ENCODE data around the gene UTY.

UTY gene

DNA sequence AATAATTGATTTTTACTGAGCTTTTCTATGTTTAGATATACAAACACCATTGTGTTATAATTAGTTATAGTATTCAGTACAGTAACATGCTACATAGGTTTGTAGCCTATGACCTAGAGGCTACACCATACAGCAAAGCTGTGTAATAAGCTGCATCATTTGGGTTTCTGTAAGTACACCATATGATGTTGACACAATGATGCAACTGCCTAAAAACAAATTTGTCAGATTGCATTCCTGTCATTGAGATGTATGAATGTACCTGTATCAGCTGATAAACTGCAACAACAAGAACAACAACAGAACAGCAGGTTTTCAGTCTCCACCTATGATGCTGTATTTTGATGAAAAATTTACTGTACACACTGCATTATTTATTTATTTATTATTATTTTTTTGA, 64.3 kb downstream of the UTY start:
- no peak for DNase-seq (ENCODE audit: low read depth)

GRCh38 chrY:13398876-13399275, 81.0 kb downstream of the UTY start:
- no peak for DNase-seq (ENCODE audit: low read depth)

- DNase-seq (ENCODE audit: low read depth) = no peak
These were observed 98.6 kb downstream of the UTY start for GRCh38 chrY:13381110-13381683.

- no peak for DNase-seq (ENCODE audit: low read depth)
These were observed 108.7 kb downstream of the UTY start for GRCh38 chrY:13370868-13371800.

GRCh38 chrY:13370245-13370644, 109.6 kb downstream of the UTY start:
- no peak for DNase-seq (ENCODE audit: low read depth)

- DNase-seq (ENCODE audit: low read depth) = no peak
These were observed 111.4 kb downstream of the UTY start for GRCh38 chrY:13368513-13368845.

- no peak for DNase-seq (ENCODE audit: low read depth)
These were observed 116.2 kb downstream of the UTY start for GRCh38 chrY:13363641-13364040.

- no peak for DNase-seq (ENCODE audit: low read depth)
These were observed 117.2 kb downstream of the UTY start for GRCh38 chrY:13362662-13363061.

GRCh38 chrY:13361656-13362636, 117.9 kb downstream of the UTY start:
- DNase-seq (ENCODE audit: low read depth) = no peak

DNA sequence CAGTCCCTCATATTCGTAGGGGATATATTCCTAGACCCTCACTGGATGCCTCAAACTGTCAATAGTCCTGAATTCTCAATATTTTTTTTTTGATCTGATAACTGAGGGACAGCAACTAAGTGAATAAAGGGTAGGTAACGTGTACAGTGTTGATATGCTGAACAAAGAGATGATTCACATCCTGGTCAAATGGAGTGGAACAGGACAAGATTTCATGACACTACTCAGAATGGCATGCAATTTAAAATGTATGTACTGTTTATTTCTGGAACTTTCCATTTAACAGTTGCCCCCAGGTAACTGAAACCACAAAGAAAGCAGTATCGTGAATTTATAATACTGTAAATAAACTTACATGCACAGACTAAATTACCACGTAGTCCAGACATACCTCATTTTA, 128.4 kb downstream of the UTY start:
- no peak for DNase-seq (ENCODE audit: low read depth)

- no peak for DNase-seq (ENCODE audit: low read depth)
These were observed 132.7 kb downstream of the UTY start for GRCh38 chrY:13347106-13347505.

- no peak for DNase-seq (ENCODE audit: low read depth)
These were observed 134.3 kb downstream of the UTY start for GRCh38 chrY:13345549-13345948.

DNA sequence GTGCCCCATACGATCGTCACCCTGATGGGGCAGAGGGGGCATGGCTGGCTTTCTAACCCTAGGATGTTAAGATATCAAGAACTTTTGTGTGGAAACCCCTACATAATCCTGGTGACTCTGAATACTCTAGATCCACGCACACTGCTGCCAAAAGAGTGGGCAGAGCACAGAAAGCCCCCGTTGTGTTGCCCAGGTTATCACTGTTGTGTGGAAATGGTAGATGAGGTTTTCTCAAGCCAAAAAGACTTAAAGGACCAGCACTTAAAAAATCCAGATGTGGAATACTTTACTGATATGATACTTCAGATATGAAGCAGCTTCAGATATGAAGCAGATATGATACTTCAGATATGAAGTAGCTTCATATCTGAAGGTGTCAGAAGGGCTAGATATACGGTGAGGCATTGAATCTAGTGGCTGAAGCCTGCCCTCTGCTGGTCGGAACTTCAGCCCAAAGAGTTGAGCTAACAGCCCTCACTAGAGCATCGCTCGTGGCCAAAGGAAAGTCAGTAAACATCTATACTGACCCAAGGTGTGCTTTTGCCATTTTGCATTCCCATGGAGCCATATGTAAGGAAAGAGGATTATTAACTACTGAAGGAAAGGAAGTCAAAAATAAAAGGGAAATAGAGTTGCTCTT, 136.4 kb downstream of the UTY start:
- no peak for DNase-seq (ENCODE audit: low read depth)

DNA sequence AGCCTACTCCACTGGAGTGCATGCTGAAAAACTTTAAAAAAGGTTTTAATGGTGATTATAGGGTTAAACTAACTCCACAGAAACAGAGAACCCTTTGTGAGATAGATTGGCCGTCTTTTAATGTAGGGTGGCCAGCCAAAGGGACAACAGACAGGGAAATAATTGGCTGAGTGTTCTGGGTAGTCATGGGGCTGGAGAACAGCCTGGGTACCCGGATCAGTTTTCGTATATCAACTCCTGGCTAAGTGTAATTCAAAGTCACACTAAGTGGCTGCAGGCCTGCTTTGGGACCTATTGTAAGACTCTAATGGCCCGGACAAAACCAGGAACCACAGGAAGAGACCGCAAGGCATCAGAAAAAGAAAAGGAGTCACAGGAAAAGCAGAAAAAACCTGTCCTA, 139.9 kb downstream of the UTY start:
- DNase-seq (ENCODE audit: low read depth) = no peak

DNA sequence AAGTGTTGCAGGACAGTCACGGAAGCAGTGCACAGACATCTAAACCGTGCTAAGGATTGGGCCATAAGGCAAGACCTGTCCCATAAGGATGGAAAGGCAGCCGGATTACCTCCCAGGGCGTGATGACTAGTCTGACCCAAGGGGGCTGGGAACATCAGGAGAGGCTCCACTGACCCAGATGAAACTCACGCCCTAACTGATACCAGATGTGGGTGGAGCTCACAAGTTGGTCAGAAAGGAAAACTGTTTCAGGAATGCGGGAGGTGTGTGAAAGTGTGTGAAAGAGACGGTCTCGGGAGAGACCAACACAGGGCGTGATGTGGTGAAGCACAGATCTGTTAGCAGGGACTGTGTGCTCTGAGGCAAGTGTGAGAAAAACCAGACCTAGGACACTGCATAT, 140.5 kb downstream of the UTY start:
- no peak for DNase-seq (ENCODE audit: low read depth)

DNA sequence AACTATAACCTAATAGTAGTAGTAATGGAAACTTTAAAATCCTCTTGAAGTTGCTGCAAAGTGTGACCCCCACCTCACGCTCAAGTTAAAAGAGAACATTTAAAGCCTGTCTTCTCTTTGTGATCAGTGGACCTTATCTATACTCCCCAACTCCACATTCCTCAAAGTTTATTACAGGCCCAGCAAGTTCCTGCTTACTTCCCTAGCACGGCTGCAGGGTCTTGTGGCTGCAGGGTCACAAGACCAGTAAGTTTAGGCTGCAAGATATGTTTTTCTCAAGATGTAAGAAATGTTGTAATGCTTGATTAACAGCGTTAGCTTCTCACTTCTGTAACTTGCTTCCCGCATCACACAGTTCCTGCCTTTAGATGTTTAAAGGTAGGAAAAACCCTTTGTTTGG, 141.1 kb downstream of the UTY start:
- no peak for DNase-seq (ENCODE audit: low read depth)

DNA sequence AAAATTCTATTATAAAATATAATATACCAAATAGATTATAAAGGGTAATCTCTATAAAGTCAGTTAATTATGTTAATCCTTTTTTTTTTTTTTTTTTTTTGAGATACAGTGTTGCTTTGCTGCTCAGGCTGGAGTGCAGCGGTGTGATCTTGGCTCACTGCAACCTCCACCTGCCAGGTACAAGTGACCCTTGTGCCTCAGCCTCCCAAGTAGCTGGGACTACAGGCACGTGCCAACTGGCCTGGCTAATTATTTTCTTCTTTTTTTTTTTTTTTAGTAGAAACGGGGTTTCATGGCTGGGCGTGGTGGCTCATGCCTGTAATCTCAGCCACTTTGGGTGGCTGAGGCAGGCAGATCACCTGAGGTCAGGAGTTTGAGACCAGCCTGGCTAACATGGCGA, 141.9 kb downstream of the UTY start:
- DNase-seq (ENCODE audit: low read depth) = no peak

DNA sequence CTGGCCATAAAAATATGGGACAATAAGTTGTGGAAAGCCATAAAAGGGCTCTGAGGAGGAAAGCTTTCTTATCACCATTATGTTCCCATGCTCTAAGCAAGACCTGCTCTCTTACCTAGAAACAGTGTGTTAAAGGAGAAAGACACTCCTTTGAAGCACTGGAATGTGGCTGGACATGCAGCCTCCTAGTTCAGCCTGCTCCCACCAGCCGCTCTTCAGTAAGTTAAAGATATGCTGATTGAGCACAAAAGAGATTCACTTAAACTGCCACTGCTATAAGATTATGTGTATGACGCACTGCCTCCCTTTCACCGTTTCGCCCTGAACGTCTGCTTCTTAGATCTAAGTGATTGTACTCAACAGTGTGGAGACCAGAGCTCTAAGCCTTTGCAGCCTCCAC, 146.0 kb downstream of the UTY start:
- DNase-seq (ENCODE audit: low read depth) = no peak

DNA sequence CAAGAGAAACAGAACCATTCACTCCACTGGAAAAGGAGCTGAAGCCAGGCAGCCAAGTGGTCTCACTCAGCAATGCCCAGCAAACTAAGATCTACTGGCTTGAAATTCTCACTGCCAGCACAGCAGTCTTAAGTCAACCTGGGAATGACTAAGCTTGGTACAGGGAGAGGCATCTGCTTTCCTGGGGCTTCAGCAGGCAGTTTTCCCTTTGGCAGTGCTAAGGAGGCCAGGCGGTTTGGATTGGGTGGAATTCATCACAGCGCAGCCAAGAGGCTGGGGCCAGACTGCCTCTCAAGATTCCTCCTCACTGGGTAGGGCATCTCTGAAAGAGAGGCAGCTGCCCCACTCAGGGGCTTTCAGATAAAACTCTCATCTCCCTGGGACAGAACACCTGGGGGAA, 149.2 kb downstream of the UTY start:
- no peak for DNase-seq (ENCODE audit: low read depth)

GRCh38 chrY:13312966-13313365, 166.9 kb downstream of the UTY start:
- no peak for DNase-seq (ENCODE audit: low read depth)

DNA sequence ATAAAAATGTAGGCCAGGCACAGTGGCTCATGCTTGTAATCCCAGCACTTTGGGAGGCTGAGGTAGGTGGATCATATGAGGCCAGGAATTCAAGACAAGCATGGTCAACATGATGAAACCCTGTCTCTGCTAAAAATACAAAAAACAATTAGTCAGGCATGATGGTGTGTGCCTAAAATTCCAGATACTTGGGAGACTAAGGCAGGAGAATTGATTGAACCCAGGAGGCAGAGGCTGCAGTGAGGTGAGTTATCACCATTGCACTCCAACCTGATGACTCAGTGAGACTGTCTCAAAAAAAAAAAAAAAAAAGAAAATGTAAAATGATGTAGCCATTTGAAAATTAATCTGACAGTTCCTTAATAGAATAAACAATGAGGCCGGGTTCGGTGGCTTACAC, 171.9 kb downstream of the UTY start:
- DNase-seq (ENCODE audit: low read depth) = no peak

DNA sequence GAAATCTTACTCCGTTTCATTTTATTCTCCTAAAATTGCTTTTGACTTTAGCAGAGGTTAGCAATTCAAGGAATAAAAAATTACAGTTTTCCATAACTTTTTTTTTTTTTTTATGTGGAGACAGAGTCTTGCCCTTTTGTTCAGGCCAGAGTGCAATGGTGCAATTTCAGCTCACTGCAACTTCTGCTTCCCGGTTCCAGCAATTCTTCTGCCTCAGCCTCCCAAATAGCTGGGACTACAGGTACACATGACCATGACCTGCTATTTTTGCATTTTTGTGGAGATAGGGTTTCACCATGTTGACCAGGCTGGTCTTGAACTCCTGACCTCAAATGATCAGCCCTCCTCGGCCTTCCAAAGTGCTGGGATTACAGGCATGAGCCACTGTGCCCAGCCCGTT, 179.0 kb downstream of the UTY start:
- no peak for DNase-seq (ENCODE audit: low read depth)

Data from stimulated activated CD8-positive, alpha-beta memory T cell treated with anti-CD3 and anti-CD28 coated beads, Interleukin-7, amount 100 ng/mL, for 24 hours (primary cell).